ENCODE results near the gene OGFOD2.

Gene OGFOD2

GRCh38 chr12:123021688-123022604 lies 46.9 kb downstream of the OGFOD2 start:
- Histone ChIP-seq H3K4me3 (ENCODE audit: low read length) (no peak overlapping the region), H3K9ac (ENCODE audit: low read length) (no peak overlapping the region), H3K27me3 (ENCODE audit: control insufficient read depth, insufficient read depth, low read length) (no peaks in the 10 kb centered on the region), H3K9me3 (ENCODE audit: control insufficient read depth, low read depth, low read length) (no peaks in the 10 kb centered on the region), H3K27ac (ENCODE audit: low read length) (no peak overlapping the region), H3K4me1 (ENCODE audit: control insufficient read depth, low read depth, low read length) (peaks cover 2% of the 10 kb centered on the region), H3K36me3 (ENCODE audit: control insufficient read depth, low read depth, low read length) (no peaks in the 10 kb centered on the region)

- no peaks in the 10 kb centered on the region for H3K27me3 ChIP-seq (ENCODE audit: control insufficient read depth, insufficient read depth, low read length)
- peaks cover 2% of the 10 kb centered on the region for H3K4me1 ChIP-seq (ENCODE audit: control insufficient read depth, low read depth, low read length)
- no peaks in the 10 kb centered on the region for H3K36me3 ChIP-seq (ENCODE audit: control insufficient read depth, low read depth, low read length)
- no peaks in the 10 kb centered on the region for H3K9me3 ChIP-seq (ENCODE audit: control insufficient read depth, low read depth, low read length)
- no peak overlapping the region for H3K9ac ChIP-seq (ENCODE audit: low read length)
- H3K27ac ChIP-seq (ENCODE audit: low read length): no peak overlapping the region
- no peak overlapping the region for H3K4me3 ChIP-seq (ENCODE audit: low read length)
Observed at GRCh38 chr12:123022846-123023245, 47.8 kb downstream of the OGFOD2 start.

GRCh38 chr12:123024819-123025391 lies 49.9 kb downstream of the OGFOD2 start:
- no peak overlapping the region for H3K9ac ChIP-seq (ENCODE audit: low read length)
- no peaks in the 10 kb centered on the region for H3K27me3 ChIP-seq (ENCODE audit: control insufficient read depth, insufficient read depth, low read length)
- H3K9me3 ChIP-seq (ENCODE audit: control insufficient read depth, low read depth, low read length): no peaks in the 10 kb centered on the region
- H3K27ac ChIP-seq (ENCODE audit: low read length): no peak overlapping the region
- no peak overlapping the region for H3K4me3 ChIP-seq (ENCODE audit: low read length)
- H3K36me3 ChIP-seq (ENCODE audit: control insufficient read depth, low read depth, low read length): no peaks in the 10 kb centered on the region
- H3K4me1 ChIP-seq (ENCODE audit: control insufficient read depth, low read depth, low read length): peaks cover 2% of the 10 kb centered on the region

GRCh38 chr12:123026094-123026853 lies 51.2 kb downstream of the OGFOD2 start:
- H3K36me3 ChIP-seq (ENCODE audit: control insufficient read depth, low read depth, low read length): no peaks in the 10 kb centered on the region
- H3K9me3 ChIP-seq (ENCODE audit: control insufficient read depth, low read depth, low read length): no peaks in the 10 kb centered on the region
- no peak overlapping the region for H3K27ac ChIP-seq (ENCODE audit: low read length)
- peaks cover 2% of the 10 kb centered on the region for H3K4me1 ChIP-seq (ENCODE audit: control insufficient read depth, low read depth, low read length)
- no peak overlapping the region for H3K4me3 ChIP-seq (ENCODE audit: low read length)
- H3K27me3 ChIP-seq (ENCODE audit: control insufficient read depth, insufficient read depth, low read length): no peaks in the 10 kb centered on the region
- H3K9ac ChIP-seq (ENCODE audit: low read length): no peak overlapping the region

GRCh38 chr12:123027726-123028445 lies 52.8 kb downstream of the OGFOD2 start:
- Histone ChIP-seq H3K9me3 (ENCODE audit: control insufficient read depth, low read depth, low read length) (no peaks in the 10 kb centered on the region), H3K9ac (ENCODE audit: low read length) (no peak overlapping the region), H3K4me3 (ENCODE audit: low read length) (no peak overlapping the region), H3K36me3 (ENCODE audit: control insufficient read depth, low read depth, low read length) (no peaks in the 10 kb centered on the region), H3K4me1 (ENCODE audit: control insufficient read depth, low read depth, low read length) (peaks cover 2% of the 10 kb centered on the region), H3K27me3 (ENCODE audit: control insufficient read depth, insufficient read depth, low read length) (no peaks in the 10 kb centered on the region), H3K27ac (ENCODE audit: low read length) (no peak overlapping the region)

GRCh38 chr12:123028475-123028874 lies 53.4 kb downstream of the OGFOD2 start:
- Histone ChIP-seq H3K4me3 (ENCODE audit: low read length) (no peak overlapping the region), H3K9me3 (ENCODE audit: control insufficient read depth, low read depth, low read length) (no peaks in the 10 kb centered on the region), H3K27ac (ENCODE audit: low read length) (no peak overlapping the region), H3K9ac (ENCODE audit: low read length) (no peak overlapping the region), H3K4me1 (ENCODE audit: control insufficient read depth, low read depth, low read length) (peaks cover 2% of the 10 kb centered on the region), H3K27me3 (ENCODE audit: control insufficient read depth, insufficient read depth, low read length) (no peaks in the 10 kb centered on the region), H3K36me3 (ENCODE audit: control insufficient read depth, low read depth, low read length) (no peaks in the 10 kb centered on the region)

- Histone ChIP-seq H3K27me3 (ENCODE audit: control insufficient read depth, insufficient read depth, low read length) (no peaks in the 10 kb centered on the region), H3K9me3 (ENCODE audit: control insufficient read depth, low read depth, low read length) (no peaks in the 10 kb centered on the region), H3K36me3 (ENCODE audit: control insufficient read depth, low read depth, low read length) (no peaks in the 10 kb centered on the region), H3K4me3 (ENCODE audit: low read length) (no peak overlapping the region), H3K9ac (ENCODE audit: low read length) (no peak overlapping the region), H3K4me1 (ENCODE audit: control insufficient read depth, low read depth, low read length) (peaks cover 2% of the 10 kb centered on the region), H3K27ac (ENCODE audit: low read length) (no peak overlapping the region)
Observed at GRCh38 chr12:123029550-123029949, 54.5 kb downstream of the OGFOD2 start.

Data from iPS-18a (cell line).